Lower lobe of right lung (tissue), 2 donors: Measurements from ENCODE around the gene RSKR. TPM values are rescaled to one million over a fixed set of nuclear protein-coding genes. Genes with fewer than 3 reads are reported as not detected.

ENCODE experiments used
- ATAC-seq, 2 donors: fragments of 200-7000 bp; cut with Tn5 transposase; one replicate each; pipeline ENCODE4 v1.9.1; 2020 to 2022; ENCODE audit warnings: mild to moderate bottlenecking in 2 of 2, moderate library complexity in 2 of 2
- DNase-seq: peaks from one replicate; pipeline ENCODE4 v3.0.0-alpha.2; 2020
- H3K27ac ChIP-seq: fragments of 200-600 bp; one replicate; pipeline ENCODE4 v1.8.0; 2022
- H3K27me3 ChIP-seq: fragments of 200-600 bp; one replicate; pipeline ENCODE4 v1.8.0; 2022; ENCODE audit warnings: low read depth
- H3K36me3 ChIP-seq: fragments of 200-600 bp; one replicate; pipeline ENCODE4 v1.8.0; 2022; ENCODE audit warnings: mild to moderate bottlenecking
- H3K4me1 ChIP-seq: fragments of 200-600 bp; one replicate; pipeline ENCODE4 v1.8.0; 2022
- H3K4me3 ChIP-seq: fragments of 200-600 bp; one replicate; pipeline ENCODE4 v1.8.0; 2022; ENCODE audit warnings: mild to moderate bottlenecking
- H3K9me3 ChIP-seq: fragments of 200-600 bp; one replicate; pipeline ENCODE4 v1.8.0; 2022
- intact Hi-C: fragments of 100-400 bp; cut with DNase I; formaldehyde crosslinking; loops from one replicate; pipeline ENCODE4 v1.11.0; 2022
- total RNA-seq: library from RNA; stranded (reverse); fragmentation: NEBNext Ultra II Directional; extraction: Animal tissue kit (Norgen Biotek cat#: 25700); gene quantifications from one replicate; pipeline ENCODE4 v1.2.1, GENCODE V29; 2021
- TF ChIP-seq, protein P1 (sequence below): fragments of 200-600 bp; IDR thresholded peaks from one replicate; pipeline ENCODE4 v1.8.0; 2022; ENCODE audit warnings: antibody characterized with exemption, mild to moderate bottlenecking
- donor health status: DM: no; HTN: yes; CAD: no; lungs with severe emphysema.

RSKR gene
- total RNA-seq, 1 donor from 2014 or later: 14.1 TPM

DNA sequence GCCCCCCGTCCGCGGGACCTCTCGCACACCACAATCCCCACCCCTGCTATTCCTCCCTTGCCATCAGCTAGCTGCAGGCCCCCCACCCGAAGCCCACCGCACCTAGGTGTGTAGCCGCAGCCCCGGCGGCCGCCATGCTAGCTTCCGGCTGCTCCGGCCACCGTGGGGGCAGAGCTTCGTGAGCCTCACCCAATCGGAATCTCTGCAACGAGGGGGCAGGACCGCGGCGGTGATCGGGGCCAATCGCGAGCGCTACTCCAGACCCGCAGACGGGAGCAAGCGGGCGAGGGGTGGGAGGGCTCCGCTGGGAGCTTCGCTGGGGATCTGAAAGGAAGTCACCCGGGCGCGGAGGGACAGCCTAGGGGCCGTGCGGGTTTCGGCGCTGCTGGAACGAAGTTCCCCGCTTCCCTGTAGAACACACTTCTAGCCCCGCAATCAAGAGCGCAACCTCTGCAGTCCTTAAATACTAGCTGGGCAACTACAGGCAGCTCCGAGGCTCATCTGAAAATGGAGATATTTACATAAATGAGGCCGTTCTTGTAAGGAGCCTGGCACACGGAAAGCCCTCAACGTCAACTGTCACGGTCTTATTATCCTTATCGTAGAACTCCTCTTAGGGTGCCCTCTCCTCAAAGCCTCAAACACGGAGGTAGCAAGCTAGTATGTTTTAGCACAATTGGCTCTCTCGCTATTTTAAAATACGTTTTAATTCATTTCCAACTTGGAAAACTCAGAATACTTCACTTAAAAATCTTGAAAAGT, 42.4 kb downstream of the RSKR start, which contains the start of gene PIGS:
Gene PIGS (minus strand): TSS at position 164 of the 762 bp plus-strand sequence. CDS start 28 bp downstream, at position 136.
- DNase-seq: peak; percentile 98
- Histone ChIP-seq H3K4me1 (peaks cover 40% of the 10 kb centered on the region), H3K36me3 (peaks cover 3% of the 10 kb centered on the region), H3K27ac (peak within 1 kb of the TSS; percentile 85), H3K9me3 (no peaks in the 10 kb centered on the region), H3K27me3 (no peaks in the 10 kb centered on the region), H3K4me3 (peak within 1 kb of the TSS; percentile 99)
- TF ChIP-seq, protein P1, sequence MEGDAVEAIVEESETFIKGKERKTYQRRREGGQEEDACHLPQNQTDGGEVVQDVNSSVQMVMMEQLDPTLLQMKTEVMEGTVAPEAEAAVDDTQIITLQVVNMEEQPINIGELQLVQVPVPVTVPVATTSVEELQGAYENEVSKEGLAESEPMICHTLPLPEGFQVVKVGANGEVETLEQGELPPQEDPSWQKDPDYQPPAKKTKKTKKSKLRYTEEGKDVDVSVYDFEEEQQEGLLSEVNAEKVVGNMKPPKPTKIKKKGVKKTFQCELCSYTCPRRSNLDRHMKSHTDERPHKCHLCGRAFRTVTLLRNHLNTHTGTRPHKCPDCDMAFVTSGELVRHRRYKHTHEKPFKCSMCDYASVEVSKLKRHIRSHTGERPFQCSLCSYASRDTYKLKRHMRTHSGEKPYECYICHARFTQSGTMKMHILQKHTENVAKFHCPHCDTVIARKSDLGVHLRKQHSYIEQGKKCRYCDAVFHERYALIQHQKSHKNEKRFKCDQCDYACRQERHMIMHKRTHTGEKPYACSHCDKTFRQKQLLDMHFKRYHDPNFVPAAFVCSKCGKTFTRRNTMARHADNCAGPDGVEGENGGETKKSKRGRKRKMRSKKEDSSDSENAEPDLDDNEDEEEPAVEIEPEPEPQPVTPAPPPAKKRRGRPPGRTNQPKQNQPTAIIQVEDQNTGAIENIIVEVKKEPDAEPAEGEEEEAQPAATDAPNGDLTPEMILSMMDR: no peak
- ATAC-seq: peak; percentile 99 to 100
- intact Hi-C loops: no loop called here

DNA sequence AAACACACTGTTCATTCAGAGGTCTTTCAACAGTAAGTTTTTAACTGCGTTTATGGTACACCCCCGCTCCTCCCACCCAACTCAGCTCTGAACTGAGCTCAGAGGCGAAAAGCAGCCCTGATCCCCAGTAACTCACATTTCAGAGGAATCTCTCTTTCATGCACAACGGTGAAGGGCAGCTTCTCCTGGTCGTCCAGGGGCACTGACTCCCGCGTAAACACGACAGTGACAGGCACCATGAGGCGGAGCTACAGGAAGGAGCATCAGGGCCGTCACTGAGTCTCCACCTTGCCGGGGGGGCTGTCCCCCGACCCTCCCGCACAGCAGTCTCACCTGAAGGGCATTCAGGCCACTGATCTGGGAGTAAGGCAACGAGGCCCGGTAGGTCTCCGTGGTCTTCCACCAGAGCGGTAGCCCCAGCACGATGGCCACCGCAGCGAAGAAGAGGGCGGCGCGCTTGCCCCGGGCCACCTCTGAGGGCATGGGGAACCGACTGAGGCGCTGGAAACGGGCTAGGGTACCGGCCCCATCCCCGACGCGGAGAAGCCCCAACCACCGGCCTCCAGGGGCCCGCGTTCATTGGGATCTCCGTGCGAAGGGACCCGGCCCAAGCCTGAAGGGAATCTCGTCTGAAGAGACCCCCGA, 43.1 kb downstream of the RSKR start:
- H3K4me3 ChIP-seq: peak overlapping the region; percentile 99
- intact Hi-C loops: no loop called here
- ATAC-seq (peak; percentile 57 to 58), DNase-seq (peak; percentile 54)
- H3K36me3 ChIP-seq: peaks cover 5% of the 10 kb centered on the region
- TF ChIP-seq, protein P1: no peak
- H3K9me3 ChIP-seq: no peaks in the 10 kb centered on the region
- H3K27ac ChIP-seq: peak overlapping the region; percentile 85
- H3K27me3 ChIP-seq: no peaks in the 10 kb centered on the region
- peaks cover 36% of the 10 kb centered on the region for H3K4me1 ChIP-seq

DNA sequence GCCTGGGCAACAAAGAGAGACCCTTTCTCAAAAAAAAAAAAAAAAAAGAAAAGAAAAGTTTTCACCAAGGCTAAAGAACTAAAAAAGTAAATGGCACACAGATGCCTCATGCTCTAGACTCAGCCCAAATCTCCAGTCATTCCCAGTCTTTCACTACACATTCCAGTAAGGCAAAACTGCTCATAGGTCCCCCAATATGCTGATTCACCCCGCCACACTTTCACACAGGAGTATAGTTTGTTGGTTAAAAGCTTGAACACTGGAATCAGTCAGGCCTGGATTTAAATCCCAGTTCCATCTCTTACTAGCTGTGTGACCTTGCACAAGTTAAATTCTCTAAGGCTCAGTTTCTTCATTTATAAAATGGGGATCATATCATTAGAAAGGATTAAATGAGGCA, 44.5 kb downstream of the RSKR start:
- Histone ChIP-seq H3K4me3 (no peak overlapping the region), H3K27ac (no peak overlapping the region), H3K9me3 (no peaks in the 10 kb centered on the region), H3K4me1 (peaks cover 36% of the 10 kb centered on the region), H3K36me3 (peaks cover 5% of the 10 kb centered on the region), H3K27me3 (no peaks in the 10 kb centered on the region)
- no peak for ATAC-seq
- intact Hi-C loops: no loop called here
- TF ChIP-seq, protein P1: no peak
- DNase-seq: no peak

DNA sequence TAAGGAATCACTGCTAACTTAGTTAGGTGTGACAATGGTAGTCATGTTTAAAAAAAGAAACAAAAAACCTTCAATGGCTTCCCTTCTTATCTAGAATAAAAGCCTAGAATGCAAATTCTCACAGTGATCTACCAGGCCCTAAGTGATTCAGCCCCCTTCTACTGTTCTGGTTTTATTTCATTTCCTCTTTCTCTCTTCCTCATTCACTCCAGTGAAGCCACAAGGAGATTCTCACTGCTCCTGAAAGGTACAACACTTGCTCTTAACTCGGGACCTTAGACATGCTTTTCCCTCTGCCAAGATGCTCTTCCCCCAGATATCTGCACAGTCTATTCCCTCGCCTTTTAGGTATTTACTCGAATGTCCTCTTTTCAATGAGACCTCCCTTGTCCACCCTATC, 46.4 kb downstream of the RSKR start:
- DNase-seq (no peak), ATAC-seq (no peak)
- peaks cover 43% of the 10 kb centered on the region for H3K4me1 ChIP-seq
- H3K4me3 ChIP-seq: no peak overlapping the region
- TF ChIP-seq, protein P1: no peak
- H3K9me3 ChIP-seq: no peaks in the 10 kb centered on the region
- peaks cover 22% of the 10 kb centered on the region for H3K36me3 ChIP-seq
- H3K27me3 ChIP-seq: no peaks in the 10 kb centered on the region
- intact Hi-C loops: no loop called here
- no peak overlapping the region for H3K27ac ChIP-seq

DNA sequence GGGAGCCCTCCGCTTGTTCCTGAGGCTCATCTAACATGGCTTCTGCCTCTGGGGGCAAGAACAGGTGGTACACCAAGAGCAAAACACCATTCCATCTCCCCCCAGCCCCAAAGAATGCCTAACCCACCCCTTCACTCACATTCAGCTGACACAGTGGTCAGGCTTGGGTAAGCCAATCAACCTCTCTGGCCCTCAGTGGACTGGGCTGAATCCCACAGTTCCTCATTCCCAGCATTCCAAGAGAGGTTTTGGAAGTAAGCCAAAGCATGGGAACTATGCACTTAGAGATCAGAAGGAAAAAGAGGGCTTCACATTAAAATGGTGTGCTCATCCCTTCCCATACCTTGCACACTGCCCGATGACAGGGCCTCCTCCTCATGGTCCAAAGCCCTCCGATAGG, 50.5 kb downstream of the RSKR start:
- peaks cover 63% of the 10 kb centered on the region for H3K36me3 ChIP-seq
- intact Hi-C loops: no loop called here
- H3K4me3 ChIP-seq: no peak overlapping the region
- ATAC-seq (peak; percentile 59 to 68), DNase-seq (no peak)
- TF ChIP-seq, protein P1: no peak
- H3K27ac ChIP-seq: no peak overlapping the region
- peaks cover 13% of the 10 kb centered on the region for H3K4me1 ChIP-seq
- H3K27me3 ChIP-seq: no peaks in the 10 kb centered on the region
- H3K9me3 ChIP-seq: no peaks in the 10 kb centered on the region

Other genes with a start within 250 kb of the RSKR start
- not detected for gene SEBOX, start 249.0 kb downstream of the RSKR start, total RNA-seq
- 1.3 TPM for gene VTN, start 243.9 kb downstream of the RSKR start, total RNA-seq
- gene SARM1, start 242.5 kb downstream of the RSKR start, total RNA-seq: 14.1 TPM
- 23.3 TPM for gene SLC46A1, start 208.0 kb downstream of the RSKR start, total RNA-seq
- not detected for gene SLC13A2, start 140.5 kb downstream of the RSKR start, total RNA-seq
- gene FOXN1, start 107.8 kb downstream of the RSKR start, total RNA-seq: 0.15 TPM
- gene UNC119, start 61.6 kb downstream of the RSKR start, total RNA-seq: 27.0 TPM
- 45.3 TPM for gene PIGS, start 42.7 kb downstream of the RSKR start, total RNA-seq
- 11.6 TPM for gene ALDOC, start 37.3 kb downstream of the RSKR start, total RNA-seq
- 4.9 TPM for gene SPAG5, start 15.2 kb downstream of the RSKR start, total RNA-seq
- gene BLTP2, start 31.0 kb upstream of the RSKR start, total RNA-seq: 138 TPM
- gene SDF2, start 47.7 kb upstream of the RSKR start, total RNA-seq: 48.8 TPM
- gene SUPT6H, start 48.0 kb upstream of the RSKR start, total RNA-seq: 60.3 TPM
- gene PROCA1, start 97.7 kb upstream of the RSKR start, total RNA-seq: 4.4 TPM
- 62.3 TPM for gene RAB34, start 103.7 kb upstream of the RSKR start, total RNA-seq
- gene RPL23A, start 105.8 kb upstream of the RSKR start, total RNA-seq: 1,156 TPM
- 19.8 TPM for gene TLCD1, start 112.0 kb upstream of the RSKR start, total RNA-seq
- 11.3 TPM for gene NEK8, start 114.6 kb upstream of the RSKR start, total RNA-seq
- gene TRAF4, start 129.8 kb upstream of the RSKR start, total RNA-seq: 52.8 TPM
- 21.7 TPM for gene FAM222B, start 228.6 kb upstream of the RSKR start, total RNA-seq
- gene ERAL1, start 240.8 kb upstream of the RSKR start, total RNA-seq: 26.1 TPM